ENCODE measurements around the gene DUSP5.
"Not testable (repeated sequence)": the region's sequence is repeated elsewhere in the genome, so short reads cannot be mapped to it uniquely, and the experiment has no call there.

DUSP5 gene

GRCh38 chr10:110461088-110461487, 36.6 kb upstream of the DUSP5 start:
- no peak overlapping the region for H3K27ac ChIP-seq (ENCODE audit: low read depth, low read length)
- no peaks in the 10 kb centered on the region for H3K27me3 ChIP-seq (ENCODE audit: control insufficient read depth in 5 of 5, insufficient read depth in 4 of 5, low read length in 5 of 5)
- H3K4me1 ChIP-seq (ENCODE audit: control insufficient read depth in 5 of 5, insufficient read depth in 5 of 5, low read length in 5 of 5): peaks cover 0 to 16% (median 8%) of the 10 kb centered on the region in 5 donors
- H3K9ac ChIP-seq (ENCODE audit: low read length in 5 of 5): no peak overlapping the region
- H3K36me3 ChIP-seq (ENCODE audit: control insufficient read depth in 5 of 5, insufficient read depth in 5 of 5, low read length in 5 of 5): no peaks in the 10 kb centered on the region
- H3K9me3 ChIP-seq (ENCODE audit: control insufficient read depth in 5 of 5, low read length in 5 of 5): no peaks in the 10 kb centered on the region
- H3K4me3 ChIP-seq (ENCODE audit: low read depth in 1 of 5, low read length in 5 of 5): no peak overlapping the region

DNA sequence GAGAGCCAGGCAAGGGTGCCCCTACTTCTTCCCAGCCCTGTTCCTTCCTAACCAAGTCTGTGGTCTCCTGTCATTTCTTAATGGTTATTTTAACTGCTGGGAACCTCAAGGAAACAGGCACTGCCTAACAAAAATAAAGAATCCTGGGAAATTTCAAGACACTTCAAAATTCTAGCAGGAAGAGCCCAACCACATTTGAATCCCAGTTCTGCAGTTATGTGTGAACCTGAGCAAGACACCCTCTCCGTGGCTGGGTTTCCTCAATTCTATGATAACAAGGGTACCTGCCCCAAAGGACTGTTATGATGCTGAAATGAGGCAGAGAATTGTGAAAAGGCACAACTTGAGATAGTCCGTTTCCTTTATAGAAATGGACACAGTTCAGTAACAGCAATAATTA, 36.2 kb upstream of the DUSP5 start:
- Histone ChIP-seq H3K36me3 (ENCODE audit: control insufficient read depth in 5 of 5, insufficient read depth in 5 of 5, low read length in 5 of 5) (no peaks in the 10 kb centered on the region), H3K27ac (ENCODE audit: low read depth, low read length) (no peak overlapping the region)

GRCh38 chr10:110462166-110463095, 35.3 kb upstream of the DUSP5 start:
- Histone ChIP-seq H3K4me1 (ENCODE audit: control insufficient read depth in 5 of 5, insufficient read depth in 5 of 5, low read length in 5 of 5) (peaks cover 0 to 14% (median 8%) of the 10 kb centered on the region in 5 donors), H3K4me3 (ENCODE audit: low read depth in 1 of 5, low read length in 5 of 5) (no peak overlapping the region), H3K9me3 (ENCODE audit: control insufficient read depth in 5 of 5, low read length in 5 of 5) (no peaks in the 10 kb centered on the region), H3K27ac (ENCODE audit: low read depth, low read length) (no peak overlapping the region), H3K36me3 (ENCODE audit: control insufficient read depth in 5 of 5, insufficient read depth in 5 of 5, low read length in 5 of 5) (no peaks in the 10 kb centered on the region), H3K9ac (ENCODE audit: low read length in 5 of 5) (no peak overlapping the region), H3K27me3 (ENCODE audit: control insufficient read depth in 5 of 5, insufficient read depth in 4 of 5, low read length in 5 of 5) (no peaks in the 10 kb centered on the region)

More for the DNA sequence above, 36.2 kb upstream of the DUSP5 start:
- H3K4me3 ChIP-seq (ENCODE audit: low read depth in 1 of 5, low read length in 5 of 5): no peak overlapping the region
- no peaks in the 10 kb centered on the region for H3K27me3 ChIP-seq (ENCODE audit: control insufficient read depth in 5 of 5, insufficient read depth in 4 of 5, low read length in 5 of 5)
- no peaks in the 10 kb centered on the region for H3K9me3 ChIP-seq (ENCODE audit: control insufficient read depth in 5 of 5, low read length in 5 of 5)
- H3K4me1 ChIP-seq (ENCODE audit: control insufficient read depth in 5 of 5, insufficient read depth in 5 of 5, low read length in 5 of 5): peaks cover 0 to 14% (median 8%) of the 10 kb centered on the region in 5 donors
- H3K9ac ChIP-seq (ENCODE audit: low read length in 5 of 5): no peak overlapping the region

- H3K27ac ChIP-seq (ENCODE audit: low read depth, low read length); H3K9ac ChIP-seq (ENCODE audit: low read length in 5 of 5); H3K27me3 ChIP-seq (ENCODE audit: control insufficient read depth in 5 of 5, insufficient read depth in 4 of 5, low read length in 5 of 5); H3K4me1 ChIP-seq (ENCODE audit: control insufficient read depth in 5 of 5, insufficient read depth in 5 of 5, low read length in 5 of 5); H3K9me3 ChIP-seq (ENCODE audit: control insufficient read depth in 5 of 5, low read length in 5 of 5); H3K4me3 ChIP-seq (ENCODE audit: low read depth in 1 of 5, low read length in 5 of 5); H3K36me3 ChIP-seq (ENCODE audit: control insufficient read depth in 5 of 5, insufficient read depth in 5 of 5, low read length in 5 of 5): not testable (repeated sequence)
Observed at GRCh38 chr10:110468258-110468657, 29.4 kb upstream of the DUSP5 start.

GRCh38 chr10:110470541-110470940, 27.2 kb upstream of the DUSP5 start:
- not testable (repeated sequence) for H3K27ac ChIP-seq (ENCODE audit: low read depth, low read length); H3K4me1 ChIP-seq (ENCODE audit: control insufficient read depth in 5 of 5, insufficient read depth in 5 of 5, low read length in 5 of 5); H3K9me3 ChIP-seq (ENCODE audit: control insufficient read depth in 5 of 5, low read length in 5 of 5); H3K9ac ChIP-seq (ENCODE audit: low read length in 5 of 5); H3K4me3 ChIP-seq (ENCODE audit: low read depth in 1 of 5, low read length in 5 of 5); H3K27me3 ChIP-seq (ENCODE audit: control insufficient read depth in 5 of 5, insufficient read depth in 4 of 5, low read length in 5 of 5); H3K36me3 ChIP-seq (ENCODE audit: control insufficient read depth in 5 of 5, insufficient read depth in 5 of 5, low read length in 5 of 5)

DNA sequence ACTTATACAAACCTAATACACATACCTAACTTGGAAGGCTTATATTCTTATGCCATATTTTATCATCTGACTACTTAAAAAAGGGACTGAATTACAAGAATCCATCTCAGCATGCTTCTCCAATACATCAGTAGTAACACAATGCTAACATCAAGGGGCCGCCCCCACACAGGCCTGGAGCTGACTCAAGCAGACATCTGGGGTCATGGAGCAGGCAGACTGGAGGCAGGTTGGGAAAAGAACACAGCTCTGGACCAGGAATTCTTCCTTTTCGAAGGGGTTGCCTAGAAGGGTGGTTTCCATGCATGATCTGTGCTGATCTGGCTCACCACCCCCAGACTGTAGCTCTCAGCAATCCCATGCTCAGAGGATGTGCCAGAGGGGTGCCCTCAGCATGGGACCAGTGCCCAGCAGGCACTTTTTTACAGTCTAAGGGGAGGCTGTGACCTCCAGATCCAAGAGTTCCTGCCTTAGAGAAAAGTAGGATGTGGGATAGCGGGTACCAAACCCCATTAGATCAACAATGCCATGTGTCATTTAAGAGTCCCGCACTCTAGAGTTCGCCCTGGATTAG, 26.1 kb upstream of the DUSP5 start:
- no peaks in the 10 kb centered on the region for H3K4me1 ChIP-seq (ENCODE audit: control insufficient read depth in 5 of 5, insufficient read depth in 5 of 5, low read length in 5 of 5)
- H3K27ac ChIP-seq (ENCODE audit: low read depth, low read length): no peak overlapping the region
- no peak overlapping the region for H3K4me3 ChIP-seq (ENCODE audit: low read depth in 1 of 5, low read length in 5 of 5)
- H3K36me3 ChIP-seq (ENCODE audit: control insufficient read depth in 5 of 5, insufficient read depth in 5 of 5, low read length in 5 of 5): no peaks in the 10 kb centered on the region
- no peaks in the 10 kb centered on the region for H3K9me3 ChIP-seq (ENCODE audit: control insufficient read depth in 5 of 5, low read length in 5 of 5)
- no peak overlapping the region for H3K9ac ChIP-seq (ENCODE audit: low read length in 5 of 5)
- H3K27me3 ChIP-seq (ENCODE audit: control insufficient read depth in 5 of 5, insufficient read depth in 4 of 5, low read length in 5 of 5): no peaks in the 10 kb centered on the region

GRCh38 chr10:110474017-110474416, 23.7 kb upstream of the DUSP5 start:
- H3K9ac ChIP-seq (ENCODE audit: low read length in 5 of 5): no peak overlapping the region
- no peak overlapping the region for H3K27ac ChIP-seq (ENCODE audit: low read depth, low read length)
- H3K9me3 ChIP-seq (ENCODE audit: control insufficient read depth in 5 of 5, low read length in 5 of 5): no peaks in the 10 kb centered on the region
- H3K4me3 ChIP-seq (ENCODE audit: low read depth in 1 of 5, low read length in 5 of 5): no peak overlapping the region
- no peaks in the 10 kb centered on the region for H3K27me3 ChIP-seq (ENCODE audit: control insufficient read depth in 5 of 5, insufficient read depth in 4 of 5, low read length in 5 of 5)
- H3K4me1 ChIP-seq (ENCODE audit: control insufficient read depth in 5 of 5, insufficient read depth in 5 of 5, low read length in 5 of 5): no peaks in the 10 kb centered on the region
- no peaks in the 10 kb centered on the region for H3K36me3 ChIP-seq (ENCODE audit: control insufficient read depth in 5 of 5, insufficient read depth in 5 of 5, low read length in 5 of 5)

GRCh38 chr10:110474826-110475225, 22.9 kb upstream of the DUSP5 start:
- Histone ChIP-seq H3K4me1 (ENCODE audit: control insufficient read depth in 5 of 5, insufficient read depth in 5 of 5, low read length in 5 of 5) (no peaks in the 10 kb centered on the region), H3K9ac (ENCODE audit: low read length in 5 of 5) (no peak overlapping the region), H3K9me3 (ENCODE audit: control insufficient read depth in 5 of 5, low read length in 5 of 5) (no peaks in the 10 kb centered on the region), H3K27ac (ENCODE audit: low read depth, low read length) (no peak overlapping the region), H3K4me3 (ENCODE audit: low read depth in 1 of 5, low read length in 5 of 5) (no peak overlapping the region), H3K27me3 (ENCODE audit: control insufficient read depth in 5 of 5, insufficient read depth in 4 of 5, low read length in 5 of 5) (no peaks in the 10 kb centered on the region), H3K36me3 (ENCODE audit: control insufficient read depth in 5 of 5, insufficient read depth in 5 of 5, low read length in 5 of 5) (no peaks in the 10 kb centered on the region)

GRCh38 chr10:110475722-110476515, 21.8 kb upstream of the DUSP5 start:
- Histone ChIP-seq H3K9ac (ENCODE audit: low read length in 5 of 5) (no peak overlapping the region), H3K4me1 (ENCODE audit: control insufficient read depth in 5 of 5, insufficient read depth in 5 of 5, low read length in 5 of 5) (no peaks in the 10 kb centered on the region), H3K9me3 (ENCODE audit: control insufficient read depth in 5 of 5, low read length in 5 of 5) (no peaks in the 10 kb centered on the region), H3K36me3 (ENCODE audit: control insufficient read depth in 5 of 5, insufficient read depth in 5 of 5, low read length in 5 of 5) (no peaks in the 10 kb centered on the region), H3K27ac (ENCODE audit: low read depth, low read length) (no peak overlapping the region), H3K4me3 (ENCODE audit: low read depth in 1 of 5, low read length in 5 of 5) (no peak overlapping the region), H3K27me3 (ENCODE audit: control insufficient read depth in 5 of 5, insufficient read depth in 4 of 5, low read length in 5 of 5) (no peaks in the 10 kb centered on the region)

DNA sequence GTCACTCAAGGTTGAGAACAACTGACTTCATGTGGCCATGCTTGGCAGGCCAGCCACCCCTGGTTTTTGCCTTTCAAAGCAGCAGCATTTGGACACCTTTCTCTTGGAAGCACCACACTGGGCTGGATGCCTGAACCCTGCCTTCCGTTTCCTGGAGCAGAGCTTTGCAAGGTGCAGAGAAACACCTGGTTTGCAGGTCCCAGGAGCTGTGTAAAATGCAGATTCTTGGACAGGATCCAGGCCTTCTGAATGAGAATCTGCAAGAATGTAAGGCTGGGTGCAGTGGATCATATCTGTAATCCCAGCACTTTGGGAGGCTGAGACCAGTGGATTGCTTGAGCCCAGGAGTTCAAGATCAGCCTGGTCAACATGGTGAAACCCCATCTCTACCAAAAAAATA, 18.0 kb upstream of the DUSP5 start:
- Histone ChIP-seq H3K9ac (ENCODE audit: low read length in 5 of 5) (no peak overlapping the region), H3K4me3 (ENCODE audit: low read depth in 1 of 5, low read length in 5 of 5) (no peak overlapping the region), H3K4me1 (ENCODE audit: control insufficient read depth in 5 of 5, insufficient read depth in 5 of 5, low read length in 5 of 5) (no peaks in the 10 kb centered on the region), H3K27ac (ENCODE audit: low read depth, low read length) (no peak overlapping the region), H3K27me3 (ENCODE audit: control insufficient read depth in 5 of 5, insufficient read depth in 4 of 5, low read length in 5 of 5) (peaks cover 0 to 1% (median 0%) of the 10 kb centered on the region in 5 donors), H3K36me3 (ENCODE audit: control insufficient read depth in 5 of 5, insufficient read depth in 5 of 5, low read length in 5 of 5) (no peaks in the 10 kb centered on the region), H3K9me3 (ENCODE audit: control insufficient read depth in 5 of 5, low read length in 5 of 5) (no peaks in the 10 kb centered on the region)
